CD8-positive, alpha-beta memory T cell (primary cell): ENCODE data around the gene HBB. TPM values are rescaled to one million over a fixed set of nuclear protein-coding genes. Genes with fewer than 3 reads are reported as not detected.
A peak's percentile ranks its signal among the peaks of the same experiment; 100 is the strongest.
"Not testable (repeated sequence)": the region's sequence is repeated elsewhere in the genome, so short reads cannot be mapped to it uniquely, and the experiment has no call there.

Experiments
- CTCF ChIA-PET: fragments of 350-600 bp; sonication (Branson Sonifier 250); formaldehyde crosslinking; loops from one replicate; lab custom pipeline; 2021; ENCODE audit warnings: antibody characterized with exemption; lab: Charles Lee
- POLR2A ChIA-PET: fragments of 350-600 bp; sonication (Branson Sonifier 250); formaldehyde crosslinking; loops from one replicate; lab custom pipeline; 2021; ENCODE audit warnings: antibody characterized with exemption; lab: Charles Lee
- DNase-seq, 5 donors: peaks; one replicate each; pipeline versions ENCODE4 v3.0.0 to v3.0.0-alpha.2; 2020 to 2022; ENCODE audit warnings: mixed read lengths in 1 of 5
- H3K27ac ChIP-seq: one replicate; pipeline ENCODE4 v1.7.0; 2013; ENCODE audit warnings: low read depth, mild to moderate bottlenecking, low read length, moderate library complexity
- H3K27me3 ChIP-seq: 2 replicates; pipeline ENCODE4 v1.7.0; 2013; ENCODE audit warnings: low read length, mild to moderate bottlenecking; ENCODE audit not compliant: insufficient read depth, poor library complexity, severe bottlenecking
- H3K36me3 ChIP-seq: 2 replicates; pipeline ENCODE4 v1.7.0; 2013; ENCODE audit warnings: mild to moderate bottlenecking, low read length, moderate library complexity; ENCODE audit not compliant: insufficient read depth
- H3K4me1 ChIP-seq: 2 replicates; pipeline ENCODE4 v1.7.0; 2013; ENCODE audit warnings: mild to moderate bottlenecking, low read length, moderate library complexity; ENCODE audit not compliant: insufficient read depth
- H3K4me3 ChIP-seq: 2 replicates; pipeline ENCODE4 v1.7.0; 2013; ENCODE audit warnings: mild to moderate bottlenecking, low read length
- H3K9me3 ChIP-seq: 2 replicates; pipeline ENCODE4 v1.7.0; 2013; ENCODE audit warnings: mild to moderate bottlenecking, low read length
- H3K27ac Mint-ChIP-seq, 8 donors: one replicate each; pipeline ENCODE4 v1.8.0; 2020 to 2021; ENCODE audit warnings: mixed read lengths in 8 of 8, mild to moderate bottlenecking in 6 of 8, inconsistent platforms in 3 of 8, moderate library complexity in 3 of 8
- H3K27me3 Mint-ChIP-seq, 2 donors: one replicate each; pipeline ENCODE4 v1.8.0; 2020 to 2021; ENCODE audit warnings: mixed read lengths in 2 of 2, mild to moderate bottlenecking in 1 of 2, moderate library complexity in 1 of 2
- H3K36me3 Mint-ChIP-seq, 3 donors: one replicate each; pipeline ENCODE4 v1.8.0; 2020 to 2021; ENCODE audit warnings: mixed read lengths in 3 of 3, inconsistent platforms in 1 of 3, mild to moderate bottlenecking in 1 of 3
- H3K4me1 Mint-ChIP-seq, 3 donors: one replicate each; pipeline ENCODE4 v1.8.0; 2020 to 2021; ENCODE audit warnings: mixed read lengths in 3 of 3, inconsistent platforms in 1 of 3, mild to moderate bottlenecking in 1 of 3
- H3K4me3 Mint-ChIP-seq, 7 donors: one replicate each; pipeline ENCODE4 v1.8.0; 2020 to 2021; ENCODE audit warnings: mixed read lengths in 7 of 7, mild to moderate bottlenecking in 6 of 7, moderate library complexity in 4 of 7, inconsistent platforms in 2 of 7
- H3K9me3 Mint-ChIP-seq, 5 donors: one replicate each; pipeline ENCODE4 v1.8.0; 2020 to 2022; ENCODE audit warnings: mixed read lengths in 5 of 5, mild to moderate bottlenecking in 3 of 5, moderate library complexity in 2 of 5, inconsistent platforms in 1 of 5
- polyA plus RNA-seq: library from polyadenylated mRNA; unstranded; fragments of 300-500 nt; fragmentation: Illumina TruSeq; gene quantifications from one replicate; pipeline ENCODE4 v1.2.3, GENCODE V29; 2021
- total RNA-seq, 2 experiments: library from RNA; stranded (reverse); gene quantifications; one replicate each; pipeline ENCODE4 v1.2.3, GENCODE V29; 2021

Gene HBB
- total and polyA plus RNA-seq, 3 experiments from 2014 or later: not detected

- CTCF ChIA-PET: no interaction called here
- peaks cover 0 to 7% of the 10 kb centered on the region in 2 donors for H3K27me3 Mint-ChIP-seq
- POLR2A ChIA-PET: no interaction called here
- no peak overlapping the region for H3K4me3 Mint-ChIP-seq
- no peak overlapping the region for H3K4me3 ChIP-seq
- H3K9me3 ChIP-seq: no peaks in the 10 kb centered on the region
- H3K4me1 ChIP-seq: no peaks in the 10 kb centered on the region
- H3K9me3 Mint-ChIP-seq: peaks cover 0 to 3% (median 0%) of the 10 kb centered on the region in 5 donors
- no peak for DNase-seq
- H3K27ac Mint-ChIP-seq: no peak overlapping the region
- H3K36me3 ChIP-seq: no peaks in the 10 kb centered on the region
- H3K27me3 ChIP-seq: no peaks in the 10 kb centered on the region
- H3K4me1 Mint-ChIP-seq: no peaks in the 10 kb centered on the region
- H3K27ac ChIP-seq: peak overlapping the region; percentile 33
- no peaks in the 10 kb centered on the region for H3K36me3 Mint-ChIP-seq
Observed at GRCh38 chr11:5250543-5251204, 23.8 kb upstream of the HBB start.

- H3K4me3 ChIP-seq, DNase-seq, H3K4me3 Mint-ChIP-seq, H3K4me1 ChIP-seq, H3K36me3 ChIP-seq, H3K4me1 Mint-ChIP-seq, CTCF ChIA-PET, H3K27me3 ChIP-seq, H3K27me3 Mint-ChIP-seq, H3K9me3 ChIP-seq, H3K9me3 Mint-ChIP-seq, H3K27ac Mint-ChIP-seq, H3K36me3 Mint-ChIP-seq, POLR2A ChIA-PET: not testable (repeated sequence)
- H3K27ac ChIP-seq: peak within 1 kb of the TSS; percentile 53
Observed at GRCh38 chr11:5249807-5250396, 23.0 kb upstream of the HBB start, which contains the start of gene HBG1. Gene HBG1 (minus strand): TSS chr11:5249857. CDS start chr11:5249804, 53 bp downstream.

- H3K27me3 ChIP-seq, CTCF ChIA-PET, POLR2A ChIA-PET: not testable (repeated sequence)
Observed at GRCh38 chr11:5248498-5248897, 21.6 kb upstream of the HBB start.

GRCh38 chr11:5247472-5248192 is 20.8 kb upstream of the HBB start:
- DNase-seq: no peak
- ChIA-PET CTCF (no interaction called here), POLR2A (no interaction called here)
- Histone ChIP-seq H3K4me3 (no peak overlapping the region), H3K36me3 (no peaks in the 10 kb centered on the region), H3K27ac (peak overlapping the region; percentile 53), H3K27me3 (no peaks in the 10 kb centered on the region), H3K9me3 (no peaks in the 10 kb centered on the region), H3K4me1 (no peaks in the 10 kb centered on the region)
- Mint-ChIP-seq H3K36me3 (no peaks in the 10 kb centered on the region), H3K4me1 (no peaks in the 10 kb centered on the region), H3K9me3 (peaks cover 0 to under 1% (median 0%) of the 10 kb centered on the region in 5 donors), H3K27ac (no peak overlapping the region), H3K27me3 (peaks cover 0 to 2% of the 10 kb centered on the region in 2 donors), H3K4me3 (no peak overlapping the region)

More at GRCh38 chr11:5248498-5248897, 21.6 kb upstream of the HBB start:
- H3K36me3 Mint-ChIP-seq, H3K27ac Mint-ChIP-seq, H3K4me1 Mint-ChIP-seq, DNase-seq, H3K36me3 ChIP-seq, H3K4me3 ChIP-seq, H3K4me1 ChIP-seq, H3K4me3 Mint-ChIP-seq, H3K27me3 Mint-ChIP-seq, H3K9me3 ChIP-seq, H3K9me3 Mint-ChIP-seq: not testable (repeated sequence)
- peak overlapping the region; percentile 53 for H3K27ac ChIP-seq

GRCh38 chr11:5246772-5247471 is 20.1 kb upstream of the HBB start:
- Histone ChIP-seq H3K4me3 (no peak overlapping the region), H3K36me3 (no peaks in the 10 kb centered on the region), H3K9me3 (no peaks in the 10 kb centered on the region), H3K27ac (peak overlapping the region; percentile 53), H3K27me3 (no peaks in the 10 kb centered on the region), H3K4me1 (no peaks in the 10 kb centered on the region)
- Mint-ChIP-seq H3K9me3 (no peaks in the 10 kb centered on the region), H3K27me3 (peaks cover 0 to 1% of the 10 kb centered on the region in 2 donors), H3K4me3 (no peak overlapping the region), H3K27ac (no peak overlapping the region), H3K36me3 (no peaks in the 10 kb centered on the region), H3K4me1 (no peaks in the 10 kb centered on the region)
- no peak for DNase-seq
- ChIA-PET POLR2A (no interaction called here), CTCF (no interaction called here)

GRCh38 chr11:5245155-5245554 is 18.3 kb upstream of the HBB start:
- Mint-ChIP-seq H3K4me1 (no peaks in the 10 kb centered on the region), H3K27ac (no peak overlapping the region), H3K4me3 (no peak overlapping the region), H3K27me3 (peaks cover 0 to 1% of the 10 kb centered on the region in 2 donors), H3K9me3 (no peaks in the 10 kb centered on the region), H3K36me3 (no peaks in the 10 kb centered on the region)
- Histone ChIP-seq H3K4me3 (no peak overlapping the region), H3K27ac (peak overlapping the region; percentile 53), H3K36me3 (no peaks in the 10 kb centered on the region), H3K27me3 (no peaks in the 10 kb centered on the region), H3K4me1 (no peaks in the 10 kb centered on the region), H3K9me3 (no peaks in the 10 kb centered on the region)
- POLR2A ChIA-PET: no interaction called here
- CTCF ChIA-PET: no interaction called here
- no peak for DNase-seq

- Mint-ChIP-seq H3K4me1 (no peaks in the 10 kb centered on the region), H3K9me3 (no peaks in the 10 kb centered on the region), H3K27ac (no peak overlapping the region), H3K27me3 (peaks cover 0 to 1% of the 10 kb centered on the region in 2 donors), H3K36me3 (no peaks in the 10 kb centered on the region), H3K4me3 (no peak overlapping the region)
- Histone ChIP-seq H3K27ac (no peak overlapping the region), H3K27me3 (no peaks in the 10 kb centered on the region), H3K4me1 (no peaks in the 10 kb centered on the region), H3K36me3 (no peaks in the 10 kb centered on the region), H3K9me3 (no peaks in the 10 kb centered on the region), H3K4me3 (no peak overlapping the region)
- DNase-seq: no peak
- ChIA-PET CTCF (no interaction called here), POLR2A (no interaction called here)
Observed at GRCh38 chr11:5243816-5244180, 16.9 kb upstream of the HBB start.
